Breast epithelium (tissue), 4 donors: ENCODE results near the gene THPO. TPM values are rescaled to one million over a fixed set of nuclear protein-coding genes. Genes with fewer than 3 reads are reported as not detected.

ENCODE experiments used
- DNase-seq, 2 donors: peaks; one replicate each; pipeline ENCODE4 v3.0.0-alpha.2; 2019; ENCODE audit warnings: low spot score in 2 of 2
- H3K27ac ChIP-seq, 2 donors: fragments of 200-600 bp; sonication (generic) in 1 of 2; one replicate each; pipeline ENCODE4 v1.5.1; 2016 to 2019; ENCODE audit warnings: mild to moderate bottlenecking in 1 of 2
- H3K27me3 ChIP-seq, 2 donors: fragments of 200-600 bp; sonication (generic) in 1 of 2; one replicate each; pipeline versions ENCODE4 v1.5.1 to v1.6.0; 2017 to 2019; ENCODE audit warnings: control low read depth in 1 of 2, mild to moderate bottlenecking in 1 of 2
- H3K36me3 ChIP-seq: fragments of 200-600 bp; one replicate; pipeline ENCODE4 v1.5.1; 2019
- H3K4me1 ChIP-seq, 2 donors: fragments of 200-600 bp; sonication (generic); one replicate each; pipeline ENCODE4 v1.5.1; 2016 to 2019; ENCODE audit warnings: control low read depth in 1 of 2
- H3K4me3 ChIP-seq, 3 donors: fragments of 200-600 bp; sonication (generic); 1 replicate in 2 of 3; 2 replicates in 1 of 3; pipeline ENCODE4 v1.5.1; 2016 to 2019; ENCODE audit warnings: mild to moderate bottlenecking in 3 of 3, moderate library complexity in 2 of 3
- H3K9me3 ChIP-seq, 2 donors: fragments of 200-600 bp; sonication (generic) in 1 of 2; one replicate each; pipeline ENCODE4 v1.5.1; 2016 to 2019; ENCODE audit warnings: control low read depth in 1 of 2
- CTCF ChIP-seq, 3 donors: fragments of 450-650 bp; IDR thresholded peaks; one replicate each; pipeline ENCODE4 v1.5.1; 2016 to 2017; ENCODE audit warnings: antibody characterized with exemption in 3 of 3, mild to moderate bottlenecking in 3 of 3, moderate library complexity in 3 of 3
- POLR2A ChIP-seq: fragments of 450-650 bp; IDR thresholded peaks from one replicate; pipeline ENCODE4 v1.6.1; 2016; ENCODE audit warnings: antibody characterized with exemption, mild to moderate bottlenecking, moderate library complexity
- POLR2AphosphoS5 ChIP-seq, 3 donors: sonication (generic); formaldehyde crosslinking; IDR thresholded peaks; one replicate each; pipeline ENCODE4 v1.6.1; 2017; ENCODE audit warnings: antibody characterized with exemption in 3 of 3
- intact Hi-C: fragments of 100-400 bp; cut with DNase I; formaldehyde crosslinking; loops from one replicate; pipeline ENCODE4 v1.15.1; 2023; ENCODE audit warnings: low total_unique reads
- total RNA-seq, 3 donors: library from RNA; depleted of rRNA; stranded (reverse); fragments of >200 nt; gene quantifications; one replicate each; pipeline ENCODE4 v1.1.0, GENCODE V29; 2016

The THPO gene
- total RNA-seq, 3 donors from 2014 or later = 0.64 to 1.3 (median 0.73) TPM

GRCh38 chr3:184346480-184347190, 31.4 kb downstream of the THPO start:
- H3K27me3 ChIP-seq = no peaks in the 10 kb centered on the region
- TF ChIP-seq CTCF (IDR thresholded peaks at IDR 0.05) = no peak
- no peak for TF ChIP-seq POLR2AphosphoS5 (IDR thresholded peaks at IDR 0.05)
- TF ChIP-seq POLR2A = no peak
- no peaks in the 10 kb centered on the region for H3K4me1 ChIP-seq
- no peaks in the 10 kb centered on the region for H3K36me3 ChIP-seq
- no peak for DNase-seq
- peak overlapping the region in 1 of 2 donors; percentile 54 for H3K27ac ChIP-seq
- H3K9me3 ChIP-seq = no peaks in the 10 kb centered on the region
- intact Hi-C loops = no loop called here
- H3K4me3 ChIP-seq = no peak overlapping the region

- peak in 1 of 3 donors; percentile 53 for TF ChIP-seq POLR2AphosphoS5 (IDR thresholded peaks at IDR 0.05)
- TF ChIP-seq CTCF (IDR thresholded peaks at IDR 0.05) = peak in 2 of 3 donors; percentile 47 to 58
- no peak for TF ChIP-seq POLR2A
- no peaks in the 10 kb centered on the region for H3K36me3 ChIP-seq
- no peaks in the 10 kb centered on the region for H3K9me3 ChIP-seq
- no peaks in the 10 kb centered on the region for H3K27me3 ChIP-seq
- H3K27ac ChIP-seq = peak overlapping the region; percentile 21 to 54
- DNase-seq = peak; percentile 68 to 75
- H3K4me3 ChIP-seq = no peak overlapping the region
- no peaks in the 10 kb centered on the region for H3K4me1 ChIP-seq
- intact Hi-C loops = no loop called here
These were observed 32.5 kb downstream of the THPO start for GRCh38 chr3:184345317-184346144.

GRCh38 chr3:184344579-184345316, 33.3 kb downstream of the THPO start:
- intact Hi-C loops = no loop called here
- H3K36me3 ChIP-seq = no peaks in the 10 kb centered on the region

GRCh38 chr3:184343200-184343876, 34.7 kb downstream of the THPO start:
- Histone ChIP-seq H3K36me3 (no peaks in the 10 kb centered on the region), H3K4me3 (no peak overlapping the region), H3K27me3 (no peaks in the 10 kb centered on the region), H3K4me1 (peaks cover 1 to 4% of the 10 kb centered on the region in 2 donors), H3K9me3 (no peaks in the 10 kb centered on the region), H3K27ac (no peak overlapping the region)
- DNase-seq = no peak
- TF ChIP-seq POLR2A (no peak), POLR2AphosphoS5 (IDR thresholded peaks at IDR 0.05) (no peak), CTCF (IDR thresholded peaks at IDR 0.05) (no peak)
- intact Hi-C loops = no loop called here

More at GRCh38 chr3:184344579-184345316, 33.3 kb downstream of the THPO start:
- Histone ChIP-seq H3K27me3 (no peaks in the 10 kb centered on the region), H3K27ac (peak overlapping the region; percentile 40 to 54), H3K9me3 (no peaks in the 10 kb centered on the region), H3K4me3 (no peak overlapping the region), H3K4me1 (no peaks in the 10 kb centered on the region)
- TF ChIP-seq CTCF (IDR thresholded peaks at IDR 0.05) = no peak
- DNase-seq = no peak
